ENCODE results near the gene MYRFL.

MYRFL gene

GRCh38 chr12:69961246-69961645, 136.2 kb downstream of the MYRFL start:
- no peak overlapping the region for H3K4me3 ChIP-seq
- no peak for DNase-seq (ENCODE audit: low spot score)
- TF ChIP-seq CTCF (IDR thresholded peaks at IDR 0.05): no peak
- H3K27ac ChIP-seq: no peak overlapping the region

DNA sequence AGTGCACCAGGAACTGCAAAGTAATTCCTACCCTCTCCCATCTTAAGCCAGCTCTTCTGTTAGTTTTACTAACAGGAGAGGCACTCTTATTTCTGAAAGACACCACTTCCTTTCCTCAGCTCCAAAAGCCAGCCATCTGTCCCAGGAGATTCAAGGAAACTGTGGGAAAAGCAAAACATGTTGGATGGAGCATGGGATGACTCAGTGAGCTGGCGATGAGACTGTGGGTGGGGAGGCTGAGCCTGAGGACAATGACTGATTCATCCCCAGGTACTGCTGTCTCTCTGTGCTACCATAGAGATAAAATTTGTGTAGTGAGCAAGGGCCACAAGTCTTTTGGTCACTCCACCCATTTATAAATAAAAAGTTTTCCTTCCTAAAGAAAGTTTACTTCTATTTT, 141.4 kb downstream of the MYRFL start:
- peak overlapping the region; percentile 2 to 64 for H3K27ac ChIP-seq

DNA sequence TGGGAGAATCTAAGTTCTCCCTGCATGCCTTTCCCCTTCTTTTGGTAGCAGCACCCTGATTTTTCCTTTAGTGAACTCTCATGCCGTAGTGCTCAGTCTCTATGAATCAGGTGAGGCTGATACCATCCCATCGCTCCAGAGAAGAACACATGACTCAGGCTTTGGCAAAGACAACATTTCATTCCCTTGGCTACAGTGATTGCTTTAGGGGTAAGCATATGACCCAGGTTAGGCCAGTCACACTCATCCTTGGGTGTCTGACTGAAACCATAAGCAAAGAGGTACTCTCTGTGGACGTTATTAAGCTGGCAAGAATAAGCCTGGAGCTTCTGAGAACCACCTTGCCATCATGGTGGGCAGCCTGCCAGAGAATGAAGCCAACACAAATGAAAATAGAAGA, 141.8 kb downstream of the MYRFL start:
- DNase-seq (ENCODE audit: low spot score): no peak
- no peak for TF ChIP-seq CTCF (IDR thresholded peaks at IDR 0.05)
- Histone ChIP-seq H3K4me3 (no peak overlapping the region), H3K27ac (peak overlapping the region in 1 of 2 donors; percentile 64)

More for the DNA sequence above, 141.4 kb downstream of the MYRFL start:
- DNase-seq (ENCODE audit: low spot score): no peak
- TF ChIP-seq CTCF (IDR thresholded peaks at IDR 0.05): no peak
- no peak overlapping the region for H3K4me3 ChIP-seq

- H3K4me3 ChIP-seq: no peak overlapping the region
- no peak for TF ChIP-seq CTCF (IDR thresholded peaks at IDR 0.05)
- no peak for DNase-seq (ENCODE audit: low spot score)
- H3K27ac ChIP-seq: no peak overlapping the region
These were observed 144.0 kb downstream of the MYRFL start for GRCh38 chr12:69969011-69969410.

DNA sequence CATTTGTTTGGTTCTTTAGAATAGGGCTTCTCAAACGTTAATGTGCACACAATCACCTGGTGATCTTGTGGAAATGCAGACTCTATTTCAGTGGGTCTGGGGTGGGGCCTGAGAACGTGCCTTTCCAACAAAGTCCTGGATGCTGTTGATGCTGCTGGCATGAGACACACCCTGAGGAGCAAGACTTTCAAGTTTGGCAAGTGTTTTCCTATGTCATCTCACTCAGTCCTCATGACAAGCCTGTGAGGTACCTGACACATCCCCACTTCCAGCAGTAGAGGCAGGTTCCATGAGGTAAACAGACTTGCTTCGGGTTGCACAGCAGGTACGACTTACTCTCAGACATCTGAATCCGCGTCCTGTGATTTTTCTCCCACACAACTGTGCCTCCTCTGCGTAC, 147.1 kb downstream of the MYRFL start:
- DNase-seq (ENCODE audit: low spot score): no peak
- no peak overlapping the region for H3K27ac ChIP-seq
- H3K4me3 ChIP-seq: no peak overlapping the region
- no peak for TF ChIP-seq CTCF (IDR thresholded peaks at IDR 0.05)

- Histone ChIP-seq H3K27ac (no peak overlapping the region), H3K4me3 (no peak overlapping the region)
- no peak for TF ChIP-seq CTCF (IDR thresholded peaks at IDR 0.05)
- DNase-seq (ENCODE audit: low spot score): no peak
These were observed 153.0 kb downstream of the MYRFL start for GRCh38 chr12:69978020-69978419.

- no peak for TF ChIP-seq CTCF (IDR thresholded peaks at IDR 0.05)
- Histone ChIP-seq H3K27ac (no peak overlapping the region), H3K4me3 (no peak overlapping the region)
- no peak for DNase-seq (ENCODE audit: low spot score)
These were observed 157.0 kb downstream of the MYRFL start for GRCh38 chr12:69981881-69982475.
